HepG2 (cell line): ENCODE measurements around the gene CCL19. TPM values are rescaled to one million over a fixed set of nuclear protein-coding genes. Genes with fewer than 3 reads are reported as not detected.

Experiments used
- CCAR2 ChIP-seq: fragments of 200-400 bp; formaldehyde crosslinking; optimal IDR thresholded peaks from 2 replicates; pipeline ENCODE3; 2018; ENCODE audit warnings: low read depth, mild to moderate bottlenecking, low read length, moderate library complexity
- CREM ChIP-seq, 2 experiments: sonication (generic) in 1 of 2; formaldehyde crosslinking in 1 of 2; IDR thresholded peaks; 2 replicates each; pipeline versions ENCODE4 v1.4.0 to v1.6.1; 2016 to 2020; ENCODE audit warnings: antibody characterized with exemption in 1 of 2, mild to moderate bottlenecking in 1 of 2, missing genetic modification reagents in 1 of 2
- FOXA3 ChIP-seq: IDR thresholded peaks from 2 replicates; pipeline ENCODE4 v1.6.1; 2016; ENCODE audit warnings: missing genetic modification reagents, missing compliant biosample characterization
- FOXO4 ChIP-seq: sonication (generic); formaldehyde crosslinking; conservative IDR thresholded peaks from 2 replicates; pipeline ENCODE4 v1.8.1; 2023; ENCODE audit warnings: missing genetic modification reagents
- GFI1 ChIP-seq: sonication (generic); formaldehyde crosslinking; IDR thresholded peaks from 2 replicates; pipeline ENCODE4 v1.5.0; 2020; ENCODE audit warnings: missing genetic modification reagents, mild to moderate bottlenecking, borderline replicate concordance
- HOXA5 ChIP-seq: sonication (generic); formaldehyde crosslinking; IDR thresholded peaks from 2 replicates; pipeline ENCODE4 v1.4.0; 2020; ENCODE audit warnings: missing genetic modification reagents
- NFATC3 ChIP-seq: sonication (generic); formaldehyde crosslinking; IDR thresholded peaks from 2 replicates; pipeline ENCODE4 v1.5.1; 2020; ENCODE audit warnings: mild to moderate bottlenecking, missing genetic modification reagents
- PAF1 ChIP-seq: IDR thresholded peaks from 2 replicates; pipeline ENCODE4 v1.6.1; 2016; ENCODE audit warnings: missing genetic modification reagents, missing compliant biosample characterization
- PAX8 ChIP-seq: sonication (generic); formaldehyde crosslinking; IDR thresholded peaks from 2 replicates; pipeline ENCODE4 v1.8.0; 2022; ENCODE audit warnings: mild to moderate bottlenecking, missing genetic modification reagents, borderline replicate concordance
- POGK ChIP-seq: sonication (generic); formaldehyde crosslinking; conservative IDR thresholded peaks from 2 replicates; pipeline ENCODE4 v1.8.0; 2022; ENCODE audit warnings: mild to moderate bottlenecking, moderate library complexity, missing genetic modification reagents
- POLR2AphosphoS2 ChIP-seq: IDR thresholded peaks from 2 replicates; pipeline ENCODE4 v1.6.1; 2011; ENCODE audit warnings: low read depth, low read length, improper control_type of control experiment
- YY1 ChIP-seq: IDR thresholded peaks from 2 replicates; pipeline ENCODE4 v1.6.1; 2011; ENCODE audit warnings: low read length, low read depth, moderate library complexity, mild to moderate bottlenecking; ENCODE audit not compliant: insufficient read depth, insufficient replicate concordance
- ZBTB7B ChIP-seq: sonication (generic); formaldehyde crosslinking; IDR thresholded peaks from 2 replicates; pipeline ENCODE4 v1.4.0; 2020; ENCODE audit warnings: missing genetic modification reagents
- ZNF143 ChIP-seq: sonication (generic); formaldehyde crosslinking; IDR thresholded peaks from 2 replicates; pipeline ENCODE4 v1.4.0; 2020; ENCODE audit warnings: missing genetic modification reagents
- ZNF343 ChIP-seq: sonication (generic); formaldehyde crosslinking; IDR thresholded peaks from 2 replicates; pipeline ENCODE4 v1.4.0; 2020; ENCODE audit warnings: mild to moderate bottlenecking, missing genetic modification reagents
- ZNF350 ChIP-seq: sonication (generic); formaldehyde crosslinking; IDR thresholded peaks from 2 replicates; pipeline ENCODE4 v1.4.0; 2020; ENCODE audit warnings: mild to moderate bottlenecking, low read depth, missing genetic modification reagents, borderline replicate concordance
- ZNF446 ChIP-seq: sonication (generic); formaldehyde crosslinking; IDR thresholded peaks from 2 replicates; pipeline ENCODE4 v1.5.0; 2020; ENCODE audit warnings: mild to moderate bottlenecking, missing genetic modification reagents
- ZNF629 ChIP-seq: sonication (generic); formaldehyde crosslinking; conservative IDR thresholded peaks from 2 replicates; pipeline ENCODE4 v1.5.0; 2020; ENCODE audit warnings: missing genetic modification reagents
- ZNF672 ChIP-seq: sonication (generic); formaldehyde crosslinking; IDR thresholded peaks from 2 replicates; pipeline ENCODE4 v1.8.1; 2022; ENCODE audit warnings: missing genetic modification reagents
- ZNF7 ChIP-seq: IDR thresholded peaks from 2 replicates; pipeline ENCODE4 v1.6.1; 2016; ENCODE audit warnings: missing biosample characterization, missing genetic modification reagents
- polyA plus RNA-seq, 8 experiments: library from polyadenylated mRNA; depleted of rRNA in 3 of 8; stranded (reverse) in 7 of 8; unstranded in 1 of 8; fragments of >200 nt; fragmentation: Illumina TruSeq in 4 of 8; extraction: Trizol in 4 of 8; gene quantifications; 2 replicates each; pipeline versions ENCODE4 v1.2.1 to v1.2.3, GENCODE V29; 2011 to 2016; ENCODE audit warnings: low read depth in 4 of 8, missing spikeins in 1 of 8, mixed read lengths in 1 of 8; ENCODE audit not compliant: insufficient read depth in 1 of 8
- total RNA-seq, 5 experiments: library from RNA; depleted of rRNA; stranded (reverse); fragments of >200 nt; fragmentation: Illumina TruSeq; extraction: Trizol; gene quantifications; 2 replicates each; pipeline ENCODE4 v1.2.3, GENCODE V29; 2016; ENCODE audit warnings: low read depth in 1 of 5
- TF ChIP-seq, protein P1 (sequence below): sonication (generic); formaldehyde crosslinking; IDR thresholded peaks from 2 replicates; pipeline ENCODE4 v1.8.1; 2022; ENCODE audit warnings: low read depth, mild to moderate bottlenecking, missing genetic modification reagents
- TF ChIP-seq, protein P2 (sequence below): sonication (generic); formaldehyde crosslinking; IDR thresholded peaks from 2 replicates; pipeline ENCODE4 v1.4.0; 2020; ENCODE audit warnings: missing genetic modification reagents; ENCODE audit errors: not compliant biosample characterization
- TF ChIP-seq, protein P3 (sequence below): IDR thresholded peaks from 2 replicates; pipeline ENCODE4 v1.6.1; 2016; ENCODE audit warnings: low read depth, control low read depth

The CCL19 gene
- total and polyA plus RNA-seq, 2 of the 13 experiments (the other 11 are each of a cell fraction or from before 2014, with no cell fraction given), result not detected

- TF ChIP-seq, protein P1, sequence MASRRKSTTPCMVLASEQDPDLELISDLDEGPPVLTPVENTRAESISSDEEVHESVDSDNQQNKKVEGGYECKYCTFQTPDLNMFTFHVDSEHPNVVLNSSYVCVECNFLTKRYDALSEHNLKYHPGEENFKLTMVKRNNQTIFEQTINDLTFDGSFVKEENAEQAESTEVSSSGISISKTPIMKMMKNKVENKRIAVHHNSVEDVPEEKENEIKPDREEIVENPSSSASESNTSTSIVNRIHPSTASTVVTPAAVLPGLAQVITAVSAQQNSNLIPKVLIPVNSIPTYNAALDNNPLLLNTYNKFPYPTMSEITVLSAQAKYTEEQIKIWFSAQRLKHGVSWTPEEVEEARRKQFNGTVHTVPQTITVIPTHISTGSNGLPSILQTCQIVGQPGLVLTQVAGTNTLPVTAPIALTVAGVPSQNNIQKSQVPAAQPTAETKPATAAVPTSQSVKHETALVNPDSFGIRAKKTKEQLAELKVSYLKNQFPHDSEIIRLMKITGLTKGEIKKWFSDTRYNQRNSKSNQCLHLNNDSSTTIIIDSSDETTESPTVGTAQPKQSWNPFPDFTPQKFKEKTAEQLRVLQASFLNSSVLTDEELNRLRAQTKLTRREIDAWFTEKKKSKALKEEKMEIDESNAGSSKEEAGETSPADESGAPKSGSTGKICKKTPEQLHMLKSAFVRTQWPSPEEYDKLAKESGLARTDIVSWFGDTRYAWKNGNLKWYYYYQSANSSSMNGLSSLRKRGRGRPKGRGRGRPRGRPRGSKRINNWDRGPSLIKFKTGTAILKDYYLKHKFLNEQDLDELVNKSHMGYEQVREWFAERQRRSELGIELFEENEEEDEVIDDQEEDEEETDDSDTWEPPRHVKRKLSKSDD (CRISPR knock-in tag), result no peak
- TF ChIP-seq ZNF446 (CRISPR knock-in tag) (no peak), ZNF143 (CRISPR knock-in tag) (no peak), ZNF672 (no peak), GFI1 (CRISPR knock-in tag) (peak; percentile 65; the same call in 1 of the 2 replicates), CREM (IDR thresholded peaks at IDR 0.05) (peak; percentile 50; the same call in 1 of the 2 replicates), CREM (CRISPR knock-in tag; IDR thresholded peaks at IDR 0.05) (no peak), ZNF7 (CRISPR knock-in tag) (no peak), CCAR2 (no peak), ZNF350 (no peak), FOXA3 (CRISPR knock-in tag) (peak; percentile 65; the same call in 1 of the 2 replicates), ZNF343 (CRISPR knock-in tag) (no peak), YY1 (no peak), PAF1 (CRISPR knock-in tag) (no peak), ZNF629 (CRISPR knock-in tag) (no peak), FOXO4 (CRISPR knock-in tag) (no peak), POGK (CRISPR knock-in tag) (no peak), NFATC3 (CRISPR knock-in tag) (no peak), HOXA5 (CRISPR knock-in tag) (no peak), POLR2AphosphoS2 (no peak), PAX8 (CRISPR knock-in tag) (no peak), ZBTB7B (CRISPR knock-in tag) (peak; percentile 43; the same call in 1 of the 2 replicates)
- TF ChIP-seq, protein P2, sequence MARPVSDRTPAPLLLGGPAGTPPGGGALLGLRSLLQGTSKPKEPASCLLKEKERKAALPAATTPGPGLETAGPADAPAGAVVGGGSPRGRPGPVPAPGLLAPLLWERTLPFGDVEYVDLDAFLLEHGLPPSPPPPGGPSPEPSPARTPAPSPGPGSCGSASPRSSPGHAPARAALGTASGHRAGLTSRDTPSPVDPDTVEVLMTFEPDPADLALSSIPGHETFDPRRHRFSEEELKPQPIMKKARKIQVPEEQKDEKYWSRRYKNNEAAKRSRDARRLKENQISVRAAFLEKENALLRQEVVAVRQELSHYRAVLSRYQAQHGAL, result no peak
- TF ChIP-seq, protein P3, sequence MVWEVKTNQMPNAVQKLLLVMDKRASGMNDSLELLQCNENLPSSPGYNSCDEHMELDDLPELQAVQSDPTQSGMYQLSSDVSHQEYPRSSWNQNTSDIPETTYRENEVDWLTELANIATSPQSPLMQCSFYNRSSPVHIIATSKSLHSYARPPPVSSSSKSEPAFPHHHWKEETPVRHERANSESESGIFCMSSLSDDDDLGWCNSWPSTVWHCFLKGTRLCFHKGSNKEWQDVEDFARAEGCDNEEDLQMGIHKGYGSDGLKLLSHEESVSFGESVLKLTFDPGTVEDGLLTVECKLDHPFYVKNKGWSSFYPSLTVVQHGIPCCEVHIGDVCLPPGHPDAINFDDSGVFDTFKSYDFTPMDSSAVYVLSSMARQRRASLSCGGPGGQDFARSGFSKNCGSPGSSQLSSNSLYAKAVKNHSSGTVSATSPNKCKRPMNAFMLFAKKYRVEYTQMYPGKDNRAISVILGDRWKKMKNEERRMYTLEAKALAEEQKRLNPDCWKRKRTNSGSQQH (CRISPR knock-in tag), result no peak
Measured at GRCh38 chr9:34644766-34645314, 46.2 kb downstream of the CCL19 start (continued).
